Measurements from ENCODE around the gene TUFT1. TPM values are rescaled to one million over a fixed set of nuclear protein-coding genes. Genes with fewer than 3 reads are reported as not detected.
A peak's percentile ranks its signal among the peaks of the same experiment; 100 is the strongest.

TUFT1 gene
- total and polyA plus RNA-seq, 10 of the 15 experiments (the other 5 are each of a cell fraction or from before 2014, with no cell fraction given): 0.08 to 4.3 (median 3.2) TPM

DNA sequence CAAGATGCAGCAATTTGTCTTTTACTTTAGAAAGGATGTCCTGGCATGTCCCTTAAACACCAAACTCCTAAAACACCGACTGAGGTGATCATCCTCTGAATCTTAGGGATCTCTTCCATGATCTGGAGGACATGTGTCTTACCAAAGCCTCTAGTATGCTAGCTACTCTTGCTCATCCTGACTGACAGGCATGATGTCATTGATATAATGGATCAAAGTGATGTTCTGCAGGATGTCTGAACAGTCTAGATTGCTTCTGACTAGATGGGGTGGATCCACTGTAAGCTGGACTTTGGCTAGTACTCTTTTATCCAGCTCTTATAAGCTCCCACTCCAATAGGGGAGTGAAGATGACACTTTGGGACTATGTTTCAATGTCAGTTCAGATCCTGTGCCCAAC, 40.2 kb upstream of the TUFT1 start (continued):
- TF ChIP-seq ZNF687 (IDR thresholded peaks at IDR 0.05) (no peak), RELA (IDR thresholded peaks at IDR 0.05; ENCODE audit: borderline replicate concordance, partially characterized antibody) (no peak)
- TF ChIP-seq, protein P1, sequence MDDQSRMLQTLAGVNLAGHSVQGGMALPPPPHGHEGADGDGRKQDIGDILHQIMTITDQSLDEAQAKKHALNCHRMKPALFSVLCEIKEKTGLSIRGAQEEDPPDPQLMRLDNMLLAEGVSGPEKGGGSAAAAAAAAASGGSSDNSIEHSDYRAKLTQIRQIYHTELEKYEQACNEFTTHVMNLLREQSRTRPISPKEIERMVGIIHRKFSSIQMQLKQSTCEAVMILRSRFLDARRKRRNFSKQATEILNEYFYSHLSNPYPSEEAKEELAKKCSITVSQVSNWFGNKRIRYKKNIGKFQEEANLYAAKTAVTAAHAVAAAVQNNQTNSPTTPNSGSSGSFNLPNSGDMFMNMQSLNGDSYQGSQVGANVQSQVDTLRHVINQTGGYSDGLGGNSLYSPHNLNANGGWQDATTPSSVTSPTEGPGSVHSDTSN (IDR thresholded peaks at IDR 0.05; ENCODE audit: insufficient replicate concordance, low read depth, low read length): no peak

GRCh38 chr1:151501474-151501873, 38.6 kb upstream of the TUFT1 start:
- no peak overlapping the region for H2AFZ ChIP-seq (ENCODE audit: control insufficient read depth, low read depth, low read length)
- in situ Hi-C loops (cut with MboI) (no loop called here), intact Hi-C loops (cut with micrococcal nuclease; ENCODE audit: unreplicated experiment) (no loop called here)
- DNase-seq (ENCODE audit: low read depth, low spot score): no peak
- POLR2A ChIA-PET: no interaction called here
- no peak for TF ChIP-seq RELA (IDR thresholded peaks at IDR 0.05; ENCODE audit: borderline replicate concordance, partially characterized antibody)
- TF ChIP-seq, protein P2, sequence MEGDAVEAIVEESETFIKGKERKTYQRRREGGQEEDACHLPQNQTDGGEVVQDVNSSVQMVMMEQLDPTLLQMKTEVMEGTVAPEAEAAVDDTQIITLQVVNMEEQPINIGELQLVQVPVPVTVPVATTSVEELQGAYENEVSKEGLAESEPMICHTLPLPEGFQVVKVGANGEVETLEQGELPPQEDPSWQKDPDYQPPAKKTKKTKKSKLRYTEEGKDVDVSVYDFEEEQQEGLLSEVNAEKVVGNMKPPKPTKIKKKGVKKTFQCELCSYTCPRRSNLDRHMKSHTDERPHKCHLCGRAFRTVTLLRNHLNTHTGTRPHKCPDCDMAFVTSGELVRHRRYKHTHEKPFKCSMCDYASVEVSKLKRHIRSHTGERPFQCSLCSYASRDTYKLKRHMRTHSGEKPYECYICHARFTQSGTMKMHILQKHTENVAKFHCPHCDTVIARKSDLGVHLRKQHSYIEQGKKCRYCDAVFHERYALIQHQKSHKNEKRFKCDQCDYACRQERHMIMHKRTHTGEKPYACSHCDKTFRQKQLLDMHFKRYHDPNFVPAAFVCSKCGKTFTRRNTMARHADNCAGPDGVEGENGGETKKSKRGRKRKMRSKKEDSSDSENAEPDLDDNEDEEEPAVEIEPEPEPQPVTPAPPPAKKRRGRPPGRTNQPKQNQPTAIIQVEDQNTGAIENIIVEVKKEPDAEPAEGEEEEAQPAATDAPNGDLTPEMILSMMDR (IDR thresholded peaks at IDR 0.05 in 2 of 3, conservative IDR thresholded peaks at IDR 0.05 in 1 of 3; ENCODE audit: control insufficient read depth in 2 of 3, extremely low read depth in 1 of 3, insufficient read depth in 1 of 3, low read depth in 3 of 3, low read length in 3 of 3): peak in 1 of 3 experiments; percentile 15; a peak in 1 of 6 replicates
- no peaks in the 10 kb centered on the region for H4K20me1 ChIP-seq (ENCODE audit: control insufficient read depth, insufficient read depth)
- no peak for FAIRE-seq
- no peaks in the 10 kb centered on the region for H3K79me2 ChIP-seq (ENCODE audit: control insufficient read depth, insufficient read depth, low read length)
- SMC1A ChIA-PET (ENCODE audit: uncharacterized antibody, unreplicated experiment): no interaction called here
- RAD21 ChIA-PET (ENCODE audit: unreplicated experiment): no interaction called here
- no peak overlapping the region for H3K27ac ChIP-seq (ENCODE audit: control insufficient read depth, insufficient read depth)
- no peaks in the 10 kb centered on the region; a peak in 1 of 4 replicates for H3K27me3 ChIP-seq (replicated peaks in 1 of 2; ENCODE audit: control insufficient read depth in 2 of 2, insufficient read depth in 2 of 2, low read length in 1 of 2)
- no peak for ATAC-seq
- H3K4me2 ChIP-seq (ENCODE audit: control insufficient read depth, insufficient read depth): no peak overlapping the region
- no TSS peak for BruUV-seq (replicated peaks)
- H3K9me3 ChIP-seq (replicated peaks; ENCODE audit: control insufficient read depth, insufficient read depth, low read length): no peaks in the 10 kb centered on the region
- WGBS (ENCODE audit: insufficient coverage, insufficient replicate concordance, low lambda C conversion rate, missing lambda C conversion rate): 74% methylated on average over 9 of the region's 10 CpGs
- no peak overlapping the region for H3K4me3 ChIP-seq
- CTCF ChIA-PET: no interaction called here
- no peaks in the 10 kb centered on the region for H3K36me3 ChIP-seq (ENCODE audit: control insufficient read depth in 2 of 2, insufficient read depth in 2 of 2, low read length in 1 of 2)
- H3K4me1 ChIP-seq (ENCODE audit: control insufficient read depth, insufficient read depth, low read length): no peaks in the 10 kb centered on the region
- no peak overlapping the region for H3K9ac ChIP-seq (ENCODE audit: control insufficient read depth, insufficient read depth, low read length)

Data from GM12878 (cell line).